ENCODE results near the gene LRRC4C. TPM values are rescaled to one million over a fixed set of nuclear protein-coding genes. Genes with fewer than 3 reads are reported as not detected.

Gene LRRC4C
- total and polyA plus RNA-seq, 10 of the 15 experiments (the other 5 are each of a cell fraction or from before 2014, with no cell fraction given), result 1.5 TPM; not detected in 9

- no TSS peak for BruUV-seq (replicated peaks)
Observed at GRCh38 chr11:40140560-40140959, 1318.9 kb downstream of the LRRC4C start.

GRCh38 chr11:40139536-40139935 is 1319.9 kb downstream of the LRRC4C start:
- intact Hi-C loops (cut with micrococcal nuclease; ENCODE audit: unreplicated experiment) (no loop called here), in situ Hi-C loops (cut with MboI) (no loop called here)
- Histone ChIP-seq H3K27me3 (replicated peaks in 1 of 2; ENCODE audit: control insufficient read depth in 2 of 2, insufficient read depth in 2 of 2, low read length in 1 of 2) (no peaks in the 10 kb centered on the region), H3K79me2 (ENCODE audit: control insufficient read depth, insufficient read depth, low read length) (no peaks in the 10 kb centered on the region), H4K20me1 (ENCODE audit: control insufficient read depth, insufficient read depth) (no peaks in the 10 kb centered on the region), H3K4me3 (no peak overlapping the region), H3K9me3 (replicated peaks; ENCODE audit: control insufficient read depth, insufficient read depth, low read length) (no peaks in the 10 kb centered on the region), H3K27ac (ENCODE audit: control insufficient read depth, insufficient read depth) (no peak overlapping the region), H3K4me2 (ENCODE audit: control insufficient read depth, insufficient read depth) (no peak overlapping the region), H3K9ac (ENCODE audit: control insufficient read depth, insufficient read depth, low read length) (no peak overlapping the region), H3K4me1 (ENCODE audit: control insufficient read depth, insufficient read depth, low read length) (no peaks in the 10 kb centered on the region), H2AFZ (ENCODE audit: control insufficient read depth, low read depth, low read length) (no peak overlapping the region), H3K36me3 (ENCODE audit: control insufficient read depth in 2 of 2, insufficient read depth in 2 of 2, low read length in 1 of 2) (no peaks in the 10 kb centered on the region)
- POLR2A ChIA-PET, result interaction anchor here (0.6 kb wide), 1 partner anchor 39 kb away, joined by 3 read pairs; no protein-coding TSS in a partner anchor
- CTCF ChIA-PET, result interaction anchor here (0.9 kb wide), 1 partner anchor 21 kb away, joined by 3 read pairs; no protein-coding TSS in a partner anchor
- SMC1A ChIA-PET (ENCODE audit: uncharacterized antibody, unreplicated experiment), result no interaction called here
- DNase-seq (ENCODE audit: low read depth, low spot score), result no peak
- FAIRE-seq, result no peak
- no TSS peak for BruUV-seq (replicated peaks)
- RAD21 ChIA-PET (ENCODE audit: unreplicated experiment), result no interaction called here
- WGBS (ENCODE audit: insufficient coverage, insufficient replicate concordance, low lambda C conversion rate, missing lambda C conversion rate), result 17% methylated on average over 2 of the region's 2 CpGs
- no peak for ATAC-seq
- TF ChIP-seq ZNF622 (IDR thresholded peaks at IDR 0.05), result no peak
- no peak for TF ChIP-seq SUPT20H (IDR thresholded peaks at IDR 0.05; ENCODE audit: borderline replicate concordance, control insufficient read depth, low read depth, low read length)
- TF ChIP-seq E2F8 (IDR thresholded peaks at IDR 0.05; ENCODE audit: low read depth, partially characterized antibody), result no peak
- no peak for TF ChIP-seq PAX8 (IDR thresholded peaks at IDR 0.05)
- no peak for TF ChIP-seq BCL3 (IDR thresholded peaks at IDR 0.05; ENCODE audit: borderline replicate concordance, insufficient read depth, low read depth, low read length, poor library complexity, severe bottlenecking)
- no peak for TF ChIP-seq NR2C2 (IDR thresholded peaks at IDR 0.05; ENCODE audit: borderline replicate concordance, control insufficient read depth, insufficient read length, low read depth)

More at GRCh38 chr11:40140560-40140959, 1318.9 kb downstream of the LRRC4C start:
- no peak for TF ChIP-seq IKZF2 (IDR thresholded peaks at IDR 0.05)
- TF ChIP-seq CHD2 (IDR thresholded peaks at IDR 0.05; ENCODE audit: borderline replicate concordance, low read depth, low read length), result no peak
- no peak for TF ChIP-seq NR2C2 (IDR thresholded peaks at IDR 0.05; ENCODE audit: borderline replicate concordance, control insufficient read depth, insufficient read length, low read depth)
- no peak for TF ChIP-seq ESRRA (IDR thresholded peaks at IDR 0.05; ENCODE audit: low read length)
- TF ChIP-seq NFYA (IDR thresholded peaks at IDR 0.05; ENCODE audit: borderline replicate concordance, low read depth, low read length), result no peak
- no peak for TF ChIP-seq IRF5 (IDR thresholded peaks at IDR 0.05; ENCODE audit: borderline replicate concordance)
- POLR2A ChIA-PET, result no interaction called here
- H3K9me3 ChIP-seq (replicated peaks; ENCODE audit: control insufficient read depth, insufficient read depth, low read length), result no peaks in the 10 kb centered on the region
- no peaks in the 10 kb centered on the region for H4K20me1 ChIP-seq (ENCODE audit: control insufficient read depth, insufficient read depth)
- no peaks in the 10 kb centered on the region for H3K27me3 ChIP-seq (replicated peaks in 1 of 2; ENCODE audit: control insufficient read depth in 2 of 2, insufficient read depth in 2 of 2, low read length in 1 of 2)
- H3K4me3 ChIP-seq, result no peak overlapping the region
- H3K4me1 ChIP-seq (ENCODE audit: control insufficient read depth, insufficient read depth, low read length), result no peaks in the 10 kb centered on the region
- no peak for FAIRE-seq
- no peaks in the 10 kb centered on the region for H3K36me3 ChIP-seq (ENCODE audit: control insufficient read depth in 2 of 2, insufficient read depth in 2 of 2, low read length in 1 of 2)
- RAD21 ChIA-PET (ENCODE audit: unreplicated experiment), result no interaction called here
- SMC1A ChIA-PET (ENCODE audit: uncharacterized antibody, unreplicated experiment), result interaction anchor here (1.1 to 1.6 kb wide), 2 partner anchors 29 to 43 kb away, joined by 4 read pairs; no protein-coding TSS in a partner anchor
- no peaks in the 10 kb centered on the region for H3K79me2 ChIP-seq (ENCODE audit: control insufficient read depth, insufficient read depth, low read length)
- no peak overlapping the region for H3K27ac ChIP-seq (ENCODE audit: control insufficient read depth, insufficient read depth)
- peak; percentile 30; the same call in 1 of the 3 replicates for ATAC-seq
- intact Hi-C loops (cut with micrococcal nuclease; ENCODE audit: unreplicated experiment), result no loop called here
- CTCF ChIA-PET, result no interaction called here
- no peak for DNase-seq (ENCODE audit: low read depth, low spot score)
- no peak overlapping the region for H2AFZ ChIP-seq (ENCODE audit: control insufficient read depth, low read depth, low read length)
- no peak overlapping the region for H3K4me2 ChIP-seq (ENCODE audit: control insufficient read depth, insufficient read depth)
- no peak overlapping the region for H3K9ac ChIP-seq (ENCODE audit: control insufficient read depth, insufficient read depth, low read length)
- WGBS (ENCODE audit: insufficient coverage, insufficient replicate concordance, low lambda C conversion rate, missing lambda C conversion rate), result 30% methylated on average over 4 of the region's 5 CpGs
- in situ Hi-C loops (cut with MboI), result no loop called here
